ENCODE results near the gene MRFAP1L1.

Gene MRFAP1L1

DNA sequence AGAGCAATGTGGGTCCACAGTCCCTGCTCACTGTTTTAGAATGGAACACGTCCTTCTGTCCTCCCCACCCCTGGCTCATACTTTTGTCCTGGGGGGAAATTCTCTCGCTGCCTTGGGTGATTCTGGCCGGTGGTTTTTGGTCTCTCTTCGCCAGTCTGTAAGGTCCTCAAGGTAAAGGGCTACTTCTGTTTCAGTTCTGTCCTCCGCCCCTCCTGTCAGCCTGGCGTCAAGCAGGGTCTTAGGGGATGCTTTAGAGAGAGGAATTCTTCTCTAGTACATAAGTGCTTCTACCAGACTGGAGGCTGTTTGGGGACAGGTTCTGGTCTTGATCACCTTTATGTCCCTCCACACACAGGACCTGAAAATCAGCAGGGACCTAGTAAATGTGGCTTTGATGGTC, 617 bp upstream of the MRFAP1L1 start:
- TF ChIP-seq EZH2phosphoT487 (IDR thresholded peaks at IDR 0.05; ENCODE audit: borderline replicate concordance, low read length) = no peak
- TF ChIP-seq, protein P1, sequence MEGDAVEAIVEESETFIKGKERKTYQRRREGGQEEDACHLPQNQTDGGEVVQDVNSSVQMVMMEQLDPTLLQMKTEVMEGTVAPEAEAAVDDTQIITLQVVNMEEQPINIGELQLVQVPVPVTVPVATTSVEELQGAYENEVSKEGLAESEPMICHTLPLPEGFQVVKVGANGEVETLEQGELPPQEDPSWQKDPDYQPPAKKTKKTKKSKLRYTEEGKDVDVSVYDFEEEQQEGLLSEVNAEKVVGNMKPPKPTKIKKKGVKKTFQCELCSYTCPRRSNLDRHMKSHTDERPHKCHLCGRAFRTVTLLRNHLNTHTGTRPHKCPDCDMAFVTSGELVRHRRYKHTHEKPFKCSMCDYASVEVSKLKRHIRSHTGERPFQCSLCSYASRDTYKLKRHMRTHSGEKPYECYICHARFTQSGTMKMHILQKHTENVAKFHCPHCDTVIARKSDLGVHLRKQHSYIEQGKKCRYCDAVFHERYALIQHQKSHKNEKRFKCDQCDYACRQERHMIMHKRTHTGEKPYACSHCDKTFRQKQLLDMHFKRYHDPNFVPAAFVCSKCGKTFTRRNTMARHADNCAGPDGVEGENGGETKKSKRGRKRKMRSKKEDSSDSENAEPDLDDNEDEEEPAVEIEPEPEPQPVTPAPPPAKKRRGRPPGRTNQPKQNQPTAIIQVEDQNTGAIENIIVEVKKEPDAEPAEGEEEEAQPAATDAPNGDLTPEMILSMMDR (IDR thresholded peaks at IDR 0.05; ENCODE audit: low read depth, low read length, poor library complexity, severe bottlenecking) = no peak
- Histone ChIP-seq H3K79me2 (ENCODE audit: control insufficient read depth, low read length) (peaks cover 43% of the 10 kb centered on the region), H3K36me3 (ENCODE audit: control insufficient read depth, low read length) (peaks cover 41% of the 10 kb centered on the region), H4K20me1 (ENCODE audit: control insufficient read depth, insufficient read depth, low read depth, low read length) (peaks cover 3% of the 10 kb centered on the region; the same call in 1 of the 2 replicates), H3K4me3 (ENCODE audit: low read length) (peak overlapping the region; percentile 90), H3F3A (ENCODE audit: control insufficient read depth, insufficient read depth) (no peaks in the 10 kb centered on the region), H3K9me2 (replicated peaks; ENCODE audit: control insufficient read depth, low read length) (no peaks in the 10 kb centered on the region), H3K27ac (ENCODE audit: low read depth, low read length) (peak overlapping the region; percentile 70; the same call in 1 of the 2 replicates), H3K9me3 (ENCODE audit: control insufficient read depth, insufficient read depth, low read length) (peaks cover 22% of the 10 kb centered on the region), H3K27me3 (ENCODE audit: control insufficient read depth, low read length) (no peaks in the 10 kb centered on the region), H3K4me2 (ENCODE audit: low read length) (peak overlapping the region; percentile 91), H3K4me1 (ENCODE audit: control insufficient read depth, low read length) (peaks cover 34% of the 10 kb centered on the region)

DNA sequence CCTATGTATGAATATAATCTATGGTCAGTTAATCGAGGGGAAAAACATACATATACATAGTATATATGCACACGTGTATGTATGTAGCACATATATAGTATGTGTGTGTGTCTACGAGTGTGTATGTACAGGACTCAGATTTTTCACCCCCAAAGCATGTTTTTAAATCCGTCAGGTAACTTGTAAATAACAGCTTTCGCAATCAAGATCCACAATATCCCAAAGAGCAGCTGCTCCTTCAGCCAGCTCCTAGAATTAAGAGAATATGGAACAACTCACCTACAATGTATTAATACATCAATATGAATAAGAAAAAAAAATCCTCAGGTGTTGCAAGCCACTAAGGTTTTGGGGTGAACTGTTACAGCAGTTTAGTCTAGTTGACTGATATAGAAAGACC, 3.5 kb downstream of the MRFAP1L1 start:
- Histone ChIP-seq H3K27ac (ENCODE audit: low read depth, low read length) (no peak overlapping the region), H4K20me1 (ENCODE audit: control insufficient read depth, insufficient read depth, low read depth, low read length) (peaks cover 3% of the 10 kb centered on the region; the same call in 1 of the 2 replicates), H3K9me3 (ENCODE audit: control insufficient read depth, insufficient read depth, low read length) (peaks cover 22% of the 10 kb centered on the region), H3K36me3 (ENCODE audit: control insufficient read depth, low read length) (peaks cover 54% of the 10 kb centered on the region), H3K27me3 (ENCODE audit: control insufficient read depth, low read length) (no peaks in the 10 kb centered on the region), H3K4me2 (ENCODE audit: low read length) (no peak overlapping the region; the same call in 1 of the 2 replicates), H3K4me3 (ENCODE audit: low read length) (no peak overlapping the region), H3K4me1 (ENCODE audit: control insufficient read depth, low read length) (peaks cover 33% of the 10 kb centered on the region), H3F3A (ENCODE audit: control insufficient read depth, insufficient read depth) (no peaks in the 10 kb centered on the region), H3K9me2 (replicated peaks; ENCODE audit: control insufficient read depth, low read length) (no peaks in the 10 kb centered on the region), H3K79me2 (ENCODE audit: control insufficient read depth, low read length) (peaks cover 69% of the 10 kb centered on the region)
- TF ChIP-seq, protein P1 (IDR thresholded peaks at IDR 0.05; ENCODE audit: low read depth, low read length, poor library complexity, severe bottlenecking) = no peak
- TF ChIP-seq EZH2phosphoT487 (IDR thresholded peaks at IDR 0.05; ENCODE audit: borderline replicate concordance, low read length) = no peak

DNA sequence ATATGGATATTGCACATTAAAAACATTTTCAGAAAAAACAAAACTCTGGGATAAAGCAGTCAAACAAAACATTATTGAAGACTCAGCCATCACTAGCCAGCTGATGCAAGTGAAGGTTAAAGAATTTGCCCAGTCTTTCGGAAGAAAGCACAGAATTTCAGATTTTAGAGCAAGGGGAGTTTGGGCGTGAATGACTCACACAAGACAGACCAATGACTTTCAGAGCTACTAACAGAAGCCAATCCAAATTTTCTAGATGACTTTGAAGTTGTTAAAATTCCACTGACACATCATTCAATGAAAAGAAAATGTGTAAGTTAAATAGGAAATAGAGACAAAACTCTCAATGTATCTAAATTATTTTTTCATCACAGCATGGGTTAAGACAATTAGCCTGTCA, 4.0 kb downstream of the MRFAP1L1 start:
- H3K9me2 ChIP-seq (replicated peaks; ENCODE audit: control insufficient read depth, low read length) = no peaks in the 10 kb centered on the region
- H3K4me1 ChIP-seq (ENCODE audit: control insufficient read depth, low read length) = peaks cover 30% of the 10 kb centered on the region
- H3K4me3 ChIP-seq (ENCODE audit: low read length) = no peak overlapping the region
- no peak overlapping the region for H3K27ac ChIP-seq (ENCODE audit: low read depth, low read length)
- peaks cover 69% of the 10 kb centered on the region for H3K79me2 ChIP-seq (ENCODE audit: control insufficient read depth, low read length)
- H3K36me3 ChIP-seq (ENCODE audit: control insufficient read depth, low read length) = peaks cover 54% of the 10 kb centered on the region
- TF ChIP-seq, protein P1 (IDR thresholded peaks at IDR 0.05; ENCODE audit: low read depth, low read length, poor library complexity, severe bottlenecking) = no peak
- no peak for TF ChIP-seq EZH2phosphoT487 (IDR thresholded peaks at IDR 0.05; ENCODE audit: borderline replicate concordance, low read length)
- H3K27me3 ChIP-seq (ENCODE audit: control insufficient read depth, low read length) = no peaks in the 10 kb centered on the region
- no peak overlapping the region for H3K4me2 ChIP-seq (ENCODE audit: low read length)
- peaks cover 3% of the 10 kb centered on the region; the same call in 1 of the 2 replicates for H4K20me1 ChIP-seq (ENCODE audit: control insufficient read depth, insufficient read depth, low read depth, low read length)
- H3K9me3 ChIP-seq (ENCODE audit: control insufficient read depth, insufficient read depth, low read length) = peaks cover 21% of the 10 kb centered on the region
- no peaks in the 10 kb centered on the region for H3F3A ChIP-seq (ENCODE audit: control insufficient read depth, insufficient read depth)

Measured in DOHH2 (cell line).